Measurements from ENCODE around the gene ADCY9.
A peak's percentile ranks its signal among the peaks of the same experiment; 100 is the strongest.
"Not testable (repeated sequence)": the region's sequence is repeated elsewhere in the genome, so short reads cannot be mapped to it uniquely, and the experiment has no call there.

Gene ADCY9

GRCh38 chr16:3984111-3985060 is 131.9 kb downstream of the ADCY9 start:
- no peak for DNase-seq (ENCODE audit: insufficient read length, low spot score)
- FAIRE-seq = no peak

- peak; percentile 87 for DNase-seq (ENCODE audit: insufficient read length, low spot score)
Measured at GRCh38 chr16:3983081-3983520, 133.1 kb downstream of the ADCY9 start.

GRCh38 chr16:3982216-3982615 is 134.0 kb downstream of the ADCY9 start:
- DNase-seq (ENCODE audit: insufficient read length, low spot score) = no peak
- FAIRE-seq = no peak

More at GRCh38 chr16:3983081-3983520, 133.1 kb downstream of the ADCY9 start:
- peak; percentile 93 for FAIRE-seq

- FAIRE-seq = peak; percentile 52
Measured at GRCh38 chr16:3980253-3981111, 135.8 kb downstream of the ADCY9 start.

GRCh38 chr16:3979518-3979917 is 136.7 kb downstream of the ADCY9 start:
- FAIRE-seq = no peak
- DNase-seq (ENCODE audit: insufficient read length, low spot score) = no peak

More at GRCh38 chr16:3980253-3981111, 135.8 kb downstream of the ADCY9 start:
- DNase-seq (ENCODE audit: insufficient read length, low spot score) = peak; percentile 75

GRCh38 chr16:3979070-3979469 is 137.2 kb downstream of the ADCY9 start:
- FAIRE-seq = no peak

GRCh38 chr16:3977376-3977775 is 138.9 kb downstream of the ADCY9 start:
- no peak for FAIRE-seq
- DNase-seq (ENCODE audit: insufficient read length, low spot score) = no peak

More at GRCh38 chr16:3979070-3979469, 137.2 kb downstream of the ADCY9 start:
- no peak for DNase-seq (ENCODE audit: insufficient read length, low spot score)

GRCh38 chr16:3974751-3975150 is 141.5 kb downstream of the ADCY9 start:
- DNase-seq (ENCODE audit: insufficient read length, low spot score) = no peak
- no peak for FAIRE-seq

- FAIRE-seq (peak; percentile 36), DNase-seq (ENCODE audit: insufficient read length, low spot score) (no peak)
Measured at GRCh38 chr16:3971706-3972105, 144.5 kb downstream of the ADCY9 start.

- peak; percentile 68 for DNase-seq (ENCODE audit: insufficient read length, low spot score)
- peak; percentile 92 for FAIRE-seq
Measured at GRCh38 chr16:3971261-3971660, 145.0 kb downstream of the ADCY9 start.

- no peak for DNase-seq (ENCODE audit: insufficient read length, low spot score)
- FAIRE-seq = no peak
Measured at GRCh38 chr16:3968551-3968950, 147.7 kb downstream of the ADCY9 start.

- no peak for DNase-seq (ENCODE audit: insufficient read length, low spot score)
- FAIRE-seq = no peak
Measured at GRCh38 chr16:3966681-3967080, 149.6 kb downstream of the ADCY9 start.

GRCh38 chr16:3965781-3966582 is 150.3 kb downstream of the ADCY9 start:
- DNase-seq (ENCODE audit: insufficient read length, low spot score) (no peak), FAIRE-seq (no peak)

- no peak for DNase-seq (ENCODE audit: insufficient read length, low spot score)
- FAIRE-seq = no peak
Measured at GRCh38 chr16:3965306-3965705, 150.9 kb downstream of the ADCY9 start.

GRCh38 chr16:3964686-3965290 is 151.5 kb downstream of the ADCY9 start:
- no peak for DNase-seq (ENCODE audit: insufficient read length, low spot score)
- FAIRE-seq = no peak

- no peak for DNase-seq (ENCODE audit: insufficient read length, low spot score)
- FAIRE-seq = no peak
Measured at GRCh38 chr16:3963886-3964685, 152.2 kb downstream of the ADCY9 start.

- FAIRE-seq (no peak), DNase-seq (ENCODE audit: insufficient read length, low spot score) (no peak)
Measured at GRCh38 chr16:3963203-3963602, 153.0 kb downstream of the ADCY9 start.

- DNase-seq (ENCODE audit: insufficient read length, low spot score) = no peak
- no peak for FAIRE-seq
Measured at GRCh38 chr16:3961449-3961849, 154.8 kb downstream of the ADCY9 start.

GRCh38 chr16:3959926-3960590 is 156.2 kb downstream of the ADCY9 start:
- not testable (repeated sequence) for FAIRE-seq; DNase-seq (ENCODE audit: insufficient read length, low spot score)

Measured in HTR-8/SVneo (cell line).